Medulla oblongata (tissue), 1 donor: ENCODE results near the gene SBK1.
"Not testable (repeated sequence)": the region's sequence is repeated elsewhere in the genome, so short reads cannot be mapped to it uniquely, and the experiment has no call there.

Experiments used
- DNase-seq: peaks from one replicate; pipeline ENCODE4 v3.0.0-alpha.2; 2015; ENCODE audit errors: extremely low spot score

The SBK1 gene

GRCh38 chr16:28308794-28309584 is 16.7 kb downstream of the SBK1 start:
- no peak for DNase-seq

DNA sequence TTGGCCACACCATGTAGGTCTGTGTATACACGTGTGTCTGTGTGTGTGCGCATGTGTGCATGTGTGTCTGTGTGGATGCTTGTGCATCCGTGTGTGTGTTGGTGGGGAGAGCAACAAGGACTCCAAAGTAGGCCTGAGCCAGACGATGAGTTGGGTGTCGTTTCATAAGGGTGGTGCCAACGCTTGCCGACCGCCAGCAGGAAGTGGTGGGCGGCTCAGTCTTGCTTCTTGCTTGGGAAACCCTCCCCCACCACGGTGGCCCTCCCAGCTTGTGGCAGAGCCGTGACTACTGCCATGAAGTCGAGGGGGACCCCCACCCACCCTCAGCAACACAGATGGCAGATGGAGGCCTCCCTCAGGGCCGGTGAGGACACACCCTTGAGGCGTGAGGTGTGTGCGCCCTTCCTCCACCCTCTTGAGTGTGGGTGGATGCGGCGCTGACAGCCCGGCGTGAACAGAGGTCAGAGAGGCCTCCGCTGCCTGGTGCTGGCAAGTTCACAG is 17.5 kb downstream of the SBK1 start:
- DNase-seq, result no peak

DNA sequence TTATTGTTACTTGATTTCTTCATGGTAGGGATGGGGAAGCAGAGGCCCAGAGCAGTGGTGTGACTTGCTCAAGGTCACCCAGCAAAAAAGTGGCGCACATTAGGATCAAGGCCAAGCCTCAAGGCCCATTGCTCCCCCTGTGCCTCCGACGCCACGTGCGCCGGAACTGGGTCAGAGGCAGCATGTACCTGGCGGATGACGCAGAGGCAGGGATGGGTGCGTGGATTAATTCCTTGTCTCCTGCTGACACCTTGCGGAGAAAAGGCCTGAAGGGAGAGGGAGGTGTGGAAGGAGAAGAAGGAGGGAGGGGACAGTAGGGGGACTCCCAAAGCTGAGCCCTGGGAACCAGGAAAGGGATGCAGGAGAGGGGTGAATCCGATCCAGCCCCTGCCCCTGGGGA is 18.5 kb downstream of the SBK1 start:
- no peak for DNase-seq

- DNase-seq, result no peak
These were observed 19.1 kb downstream of the SBK1 start for GRCh38 chr16:28311413-28311812.

- no peak for DNase-seq
These were observed 19.6 kb downstream of the SBK1 start for GRCh38 chr16:28311913-28312312.

- no peak for DNase-seq
These were observed 20.0 kb downstream of the SBK1 start for GRCh38 chr16:28312327-28312726.

GRCh38 chr16:28313587-28313986 is 21.3 kb downstream of the SBK1 start:
- DNase-seq, result no peak

DNA sequence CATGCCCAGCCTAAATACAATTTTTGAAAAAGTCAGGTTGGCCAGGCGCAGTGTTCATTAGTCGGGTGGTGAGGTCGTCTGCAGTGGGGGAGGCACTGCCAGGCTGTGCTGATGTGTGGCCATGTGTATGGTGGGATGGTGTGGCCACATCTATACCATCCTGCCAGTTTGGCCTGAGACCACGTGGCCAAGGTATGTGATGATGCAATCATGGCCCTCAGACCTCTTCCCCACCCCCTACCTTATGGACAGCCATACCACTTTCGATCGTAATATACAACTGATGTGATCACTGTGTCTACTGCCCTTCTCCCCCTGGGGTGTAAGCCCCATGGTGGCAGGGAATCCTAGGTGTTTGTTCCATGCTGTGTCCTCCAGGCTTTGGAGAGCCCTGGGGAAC is 23.7 kb downstream of the SBK1 start:
- no peak for DNase-seq

GRCh38 chr16:28317040-28317880 is 24.9 kb downstream of the SBK1 start:
- DNase-seq, result peak; percentile 61

DNA sequence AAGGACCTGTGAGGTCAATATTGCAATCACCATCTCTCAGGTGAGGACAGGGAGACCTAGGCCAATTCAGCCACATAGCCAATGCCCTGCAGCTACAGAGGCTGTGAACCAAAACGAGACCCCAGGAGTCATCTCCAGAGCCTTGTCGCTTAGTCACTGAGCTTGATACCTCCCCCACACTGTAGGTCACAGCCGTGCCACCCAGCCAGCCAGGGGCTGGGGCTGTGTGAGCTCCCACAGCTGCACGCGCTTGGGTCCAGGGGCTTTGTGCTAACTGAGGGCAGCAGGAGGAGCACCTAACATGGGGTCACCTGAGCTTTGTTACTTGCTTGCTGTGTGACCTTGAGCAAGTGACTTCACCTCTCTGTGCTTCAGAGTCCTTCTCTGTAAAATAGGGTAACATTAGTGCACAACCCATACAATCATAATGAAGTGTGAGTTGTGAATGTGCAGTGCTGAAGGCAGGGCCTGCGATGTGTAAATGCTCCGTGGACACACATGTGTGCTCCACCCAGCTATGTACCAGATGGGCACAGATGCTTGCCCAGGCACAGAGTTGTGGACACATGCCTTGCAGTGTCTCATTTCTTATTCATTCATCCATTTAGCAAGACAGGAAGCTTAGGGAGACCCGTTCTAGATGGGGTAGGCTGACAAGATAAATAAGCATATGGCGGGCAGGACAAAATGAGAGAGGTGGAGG is 25.9 kb downstream of the SBK1 start:
- no peak for DNase-seq

- no peak for DNase-seq
These were observed 27.2 kb downstream of the SBK1 start for GRCh38 chr16:28319476-28320022.

DNA sequence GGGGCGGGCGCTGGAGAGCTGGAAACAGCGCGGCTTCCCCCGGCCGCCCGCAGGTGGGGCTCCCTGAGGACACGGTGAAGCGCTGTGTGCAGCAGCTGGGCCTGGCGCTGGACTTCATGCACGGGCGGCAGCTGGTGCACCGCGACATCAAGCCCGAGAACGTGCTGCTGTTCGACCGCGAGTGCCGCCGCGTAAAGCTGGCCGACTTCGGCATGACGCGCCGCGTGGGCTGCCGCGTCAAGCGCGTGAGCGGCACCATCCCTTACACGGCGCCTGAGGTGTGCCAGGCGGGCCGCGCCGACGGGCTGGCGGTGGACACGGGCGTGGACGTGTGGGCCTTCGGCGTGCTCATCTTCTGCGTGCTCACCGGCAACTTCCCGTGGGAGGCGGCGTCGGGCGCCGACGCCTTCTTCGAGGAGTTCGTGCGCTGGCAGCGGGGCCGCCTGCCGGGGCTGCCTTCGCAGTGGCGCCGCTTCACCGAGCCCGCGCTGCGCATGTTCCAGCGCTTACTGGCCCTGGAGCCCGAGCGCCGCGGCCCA is 27.8 kb downstream of the SBK1 start:
- DNase-seq, result no peak

DNA sequence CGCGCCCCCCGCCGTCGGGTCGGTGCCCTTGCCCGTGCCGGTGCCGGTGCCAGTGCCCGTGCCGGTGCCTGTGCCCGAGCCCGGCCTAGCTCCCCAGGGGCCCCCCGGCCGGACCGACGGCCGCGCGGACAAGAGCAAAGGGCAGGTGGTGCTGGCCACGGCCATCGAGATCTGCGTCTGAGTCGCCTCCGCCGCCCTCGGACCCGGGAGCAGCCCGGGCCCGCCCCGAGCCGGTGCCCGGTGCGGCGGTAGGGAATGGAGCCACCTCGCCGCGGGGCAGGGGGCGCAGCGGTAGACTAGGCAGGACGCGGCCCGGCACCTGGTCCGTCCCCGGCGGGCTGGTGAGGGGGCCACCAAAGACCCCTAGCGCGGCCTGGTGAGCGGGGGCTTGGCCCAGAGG is 28.4 kb downstream of the SBK1 start:
- DNase-seq, result no peak

- peak; percentile 17 for DNase-seq
These were observed 29.5 kb downstream of the SBK1 start for GRCh38 chr16:28321700-28322411.

GRCh38 chr16:28324235-28324886 is 32.0 kb downstream of the SBK1 start:
- no peak for DNase-seq

- no peak for DNase-seq
These were observed 32.6 kb downstream of the SBK1 start for GRCh38 chr16:28324887-28325279.

DNA sequence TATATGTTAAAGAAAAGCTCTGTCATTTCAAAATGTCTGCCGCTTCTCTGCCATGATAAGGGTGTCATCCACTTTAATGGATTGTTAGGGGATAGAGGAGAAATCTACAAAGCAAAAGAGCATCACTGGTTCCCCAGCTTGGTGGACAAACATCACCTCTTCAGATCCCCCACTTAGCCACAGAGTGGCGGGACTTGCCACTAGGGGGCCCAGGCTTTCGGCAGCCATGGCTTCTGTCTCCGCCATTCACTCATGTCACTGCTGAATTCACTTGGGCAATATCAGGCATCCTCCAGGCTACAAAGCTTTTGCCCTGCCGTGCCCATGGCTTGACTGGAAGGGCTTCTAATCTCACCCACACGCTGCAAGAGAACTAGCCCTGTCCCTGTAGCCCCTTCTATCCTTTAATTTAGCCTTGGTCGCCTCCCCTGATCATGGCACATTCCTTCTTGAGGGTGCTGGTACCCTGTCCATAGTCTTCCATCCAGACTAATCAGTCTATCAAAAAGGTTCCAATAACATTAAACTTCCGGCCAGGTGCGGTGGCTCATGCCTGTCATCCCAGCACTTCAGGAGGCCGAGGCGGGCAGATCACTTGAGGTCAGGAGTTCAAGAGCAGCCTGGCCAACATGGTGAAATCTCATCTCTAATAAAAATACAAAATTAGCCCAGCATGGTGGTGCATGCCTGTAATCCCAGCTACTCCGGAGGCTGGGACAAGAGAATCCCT is 34.7 kb downstream of the SBK1 start:
- peak; percentile 60 for DNase-seq

GRCh38 chr16:28330232-28330631 is 37.9 kb downstream of the SBK1 start:
- peak; percentile 42 for DNase-seq

GRCh38 chr16:28330981-28331380 is 38.7 kb downstream of the SBK1 start:
- not testable (repeated sequence) for DNase-seq

DNA sequence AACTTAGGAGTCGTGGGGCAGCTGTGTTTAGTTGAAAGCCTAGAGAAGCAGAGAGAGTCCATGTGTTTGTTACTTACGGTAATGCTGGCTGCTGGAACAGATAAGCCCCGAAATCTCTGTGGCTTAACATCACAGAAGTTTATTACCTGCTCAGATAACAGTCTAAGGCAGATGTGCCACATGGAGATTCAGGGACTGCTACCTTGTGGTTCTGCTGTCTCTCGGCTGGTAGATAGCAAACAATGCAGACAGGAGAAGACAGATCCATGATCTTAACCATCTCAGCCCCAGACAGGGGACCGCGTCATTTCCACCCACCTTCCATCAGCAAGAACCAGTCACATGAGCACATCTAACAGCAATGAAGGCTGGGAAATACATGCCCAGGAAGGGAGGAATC is 40.3 kb downstream of the SBK1 start:
- DNase-seq, result not testable (repeated sequence)
